Activated CD8-positive, alpha-beta memory T cell treated with anti-CD3 and anti-CD28 coated beads for 4 hours (primary cell): ENCODE measurements around the gene BLVRA.
"Not testable (repeated sequence)": the region's sequence is repeated elsewhere in the genome, so short reads cannot be mapped to it uniquely, and the experiment has no call there.

ENCODE experiments used
- DNase-seq, 2 donors: peaks; one replicate each; pipeline ENCODE4 v3.0.0-alpha.2; 2020; ENCODE audit warnings: low read depth in 2 of 2

BLVRA gene

GRCh38 chr7:43769791-43770465 lies 11.4 kb downstream of the BLVRA start:
- no peak for DNase-seq

GRCh38 chr7:43771128-43771527 lies 12.6 kb downstream of the BLVRA start:
- DNase-seq: no peak

- no peak for DNase-seq
These were observed 13.1 kb downstream of the BLVRA start for GRCh38 chr7:43771573-43771972.

- DNase-seq: not testable (repeated sequence)
These were observed 14.8 kb downstream of the BLVRA start for GRCh38 chr7:43773268-43773667.

GRCh38 chr7:43775255-43775654 lies 16.8 kb downstream of the BLVRA start:
- not testable (repeated sequence) for DNase-seq

- not testable (repeated sequence) for DNase-seq
These were observed 20.0 kb downstream of the BLVRA start for GRCh38 chr7:43778293-43779044.

GRCh38 chr7:43779045-43779812 lies 20.7 kb downstream of the BLVRA start:
- no peak for DNase-seq

- DNase-seq: no peak
These were observed 23.5 kb downstream of the BLVRA start for GRCh38 chr7:43781726-43782607.

GRCh38 chr7:43782768-43783555 lies 24.5 kb downstream of the BLVRA start:
- DNase-seq: no peak

GRCh38 chr7:43784030-43784584 lies 25.6 kb downstream of the BLVRA start:
- no peak for DNase-seq

GRCh38 chr7:43784585-43785087 lies 26.2 kb downstream of the BLVRA start:
- not testable (repeated sequence) for DNase-seq

GRCh38 chr7:43785420-43785819 lies 26.9 kb downstream of the BLVRA start:
- DNase-seq: no peak

GRCh38 chr7:43787771-43788170 lies 29.3 kb downstream of the BLVRA start:
- DNase-seq: no peak

GRCh38 chr7:43790006-43790405 lies 31.5 kb downstream of the BLVRA start:
- DNase-seq: no peak

GRCh38 chr7:43790834-43791233 lies 32.4 kb downstream of the BLVRA start:
- DNase-seq: no peak

GRCh38 chr7:43791665-43792064 lies 33.2 kb downstream of the BLVRA start:
- no peak for DNase-seq

GRCh38 chr7:43792471-43793150 lies 34.1 kb downstream of the BLVRA start:
- no peak for DNase-seq

GRCh38 chr7:43799605-43800004 lies 41.1 kb downstream of the BLVRA start:
- DNase-seq: no peak

- DNase-seq: no peak
These were observed 45.4 kb downstream of the BLVRA start for GRCh38 chr7:43803865-43804264.

- DNase-seq: no peak
These were observed 49.9 kb downstream of the BLVRA start for GRCh38 chr7:43808410-43808809.
